Hepatocyte (in vitro differentiated cells): Measurements from ENCODE around the gene SMAP1. TPM values are rescaled to one million over a fixed set of nuclear protein-coding genes. Genes with fewer than 3 reads are reported as not detected.

ENCODE experiments used
- DNase-seq: peaks from one replicate; pipeline ENCODE4 v3.0.0-alpha.2; 2016; ENCODE audit warnings: low spot score
- H2AFZ ChIP-seq: fragments of 200-600 bp; sonication (generic); 2 replicates; pipeline ENCODE4 v1.6.0; 2016; ENCODE audit warnings: antibody characterized with exemption, mild to moderate bottlenecking
- H3K27ac ChIP-seq: fragments of 200-600 bp; sonication (generic); 2 replicates; pipeline ENCODE4 v1.5.1; 2016; ENCODE audit warnings: mild to moderate bottlenecking
- H3K27me3 ChIP-seq: fragments of 200-600 bp; sonication (generic); 2 replicates; pipeline ENCODE4 v1.6.1; 2016
- H3K36me3 ChIP-seq: fragments of 200-600 bp; sonication (generic); replicated peaks from 2 replicates; pipeline ENCODE4 v1.5.1; 2016; ENCODE audit warnings: low read depth; ENCODE audit not compliant: insufficient read depth
- H3K4me1 ChIP-seq: fragments of 200-600 bp; sonication (generic); 2 replicates; pipeline ENCODE4 v1.5.1; 2016; ENCODE audit warnings: mild to moderate bottlenecking, moderate library complexity; ENCODE audit not compliant: insufficient read depth
- H3K4me2 ChIP-seq: fragments of 200-600 bp; sonication (generic); 2 replicates; pipeline ENCODE4 v1.6.0; 2016
- H3K4me3 ChIP-seq: fragments of 200-600 bp; sonication (generic); 2 replicates; pipeline ENCODE4 v1.5.1; 2016; ENCODE audit warnings: mild to moderate bottlenecking
- H3K79me2 ChIP-seq: fragments of 200-600 bp; sonication (generic); 2 replicates; pipeline ENCODE4 v1.6.0; 2017; ENCODE audit warnings: mild to moderate bottlenecking
- H3K9me2 ChIP-seq: fragments of 200-600 bp; sonication (generic); replicated peaks from 2 replicates; pipeline ENCODE4 v1.6.0; 2017; ENCODE audit warnings: mild to moderate bottlenecking; ENCODE audit not compliant: insufficient read depth
- H3K9me3 ChIP-seq: fragments of 200-600 bp; sonication (generic); 2 replicates; pipeline ENCODE4 v1.5.1; 2016; ENCODE audit warnings: low read depth, mild to moderate bottlenecking
- H4K20me1 ChIP-seq: fragments of 200-600 bp; sonication (generic); 2 replicates; pipeline ENCODE4 v1.6.0; 2016; ENCODE audit warnings: mild to moderate bottlenecking; ENCODE audit not compliant: insufficient read depth, poor library complexity, severe bottlenecking
- CTCF ChIP-seq: fragments of 200-600 bp; sonication (generic); IDR thresholded peaks from 2 replicates; pipeline ENCODE4 v1.5.1; 2016; ENCODE audit warnings: antibody characterized with exemption, mild to moderate bottlenecking; ENCODE audit not compliant: poor library complexity
- EZH2 ChIP-seq: fragments of 200-600 bp; sonication (generic); IDR thresholded peaks from 2 replicates; pipeline ENCODE4 v1.6.1; 2016; ENCODE audit warnings: antibody characterized with exemption, mild to moderate bottlenecking, borderline replicate concordance
- EZH2phosphoT487 ChIP-seq: fragments of 200-600 bp; sonication (generic); IDR thresholded peaks from one replicate; pipeline ENCODE4 v1.6.1; 2018; ENCODE audit warnings: antibody characterized with exemption, mild to moderate bottlenecking, low read depth, moderate library complexity; ENCODE audit not compliant: unreplicated experiment, severe bottlenecking
- WGBS: methylation state at CpG from one replicate; pipeline ENCODE4 v1.1.6; 2016; ENCODE audit warnings: low lambda C conversion rate; ENCODE audit errors: missing lambda C conversion rate; 5-methylcytosine and 5-hydroxymethylcytosine counted together
- polyA plus RNA-seq: library from polyadenylated mRNA; unstranded; fragments of >200 nt; fragmentation: Nextera tagmentation; extraction: Ambion mirVana; gene quantifications from 2 replicates; pipeline ENCODE4 v1.2.1, GENCODE V29; 2016
- total RNA-seq: library from RNA; depleted of rRNA; stranded (reverse); fragments of >200 nt; gene quantifications from 2 replicates; pipeline ENCODE4 v1.2.3, GENCODE V29; 2014

SMAP1 gene
- total RNA-seq: 42.4 and 43.1 TPM in 2 replicates
- 28.2 TPM in 2 replicates for polyA plus RNA-seq

- DNase-seq: peak; percentile 96
- Histone ChIP-seq H3K9me3 (no peaks in the 10 kb centered on the region), H4K20me1 (peaks cover 31% of the 10 kb centered on the region), H3K4me3 (peak within 1 kb of the TSS; percentile 93), H3K27ac (peak within 1 kb of the TSS; percentile 97), H2AFZ (peak within 1 kb of the TSS; percentile 94), H3K79me2 (peaks cover 43% of the 10 kb centered on the region), H3K4me1 (peaks cover 23% of the 10 kb centered on the region), H3K27me3 (no peaks in the 10 kb centered on the region), H3K9me2 (no peaks in the 10 kb centered on the region), H3K4me2 (peak within 1 kb of the TSS; percentile 87), H3K36me3 (no peaks in the 10 kb centered on the region)
- WGBS: under 1% methylated on average over 46 of the region's 90 CpGs
- TF ChIP-seq CTCF (no peak), EZH2phosphoT487 (no peak), EZH2 (no peak)
Measured at GRCh38 chr6:70667711-70668498, at the start of gene SMAP1. Gene SMAP1, plus strand, starts transcription at chr6:70667883. Its CDS starts 141 bp downstream, at chr6:70668024.

GRCh38 chr6:70620746-70621145, 46.9 kb upstream of the SMAP1 start:
- no peaks in the 10 kb centered on the region for H3K79me2 ChIP-seq
- no peaks in the 10 kb centered on the region for H4K20me1 ChIP-seq
- H3K4me2 ChIP-seq: no peak overlapping the region
- WGBS: 90% methylated on average over 1 of the region's 1 CpG
- no peaks in the 10 kb centered on the region for H3K27me3 ChIP-seq
- no peak overlapping the region for H3K4me3 ChIP-seq
- no peaks in the 10 kb centered on the region for H3K9me3 ChIP-seq
- H2AFZ ChIP-seq: no peak overlapping the region
- H3K36me3 ChIP-seq: no peaks in the 10 kb centered on the region
- DNase-seq: no peak
- H3K9me2 ChIP-seq: no peaks in the 10 kb centered on the region
- no peak for TF ChIP-seq EZH2
- no peak for TF ChIP-seq EZH2phosphoT487
- TF ChIP-seq CTCF: no peak
- no peak overlapping the region for H3K27ac ChIP-seq
- H3K4me1 ChIP-seq: no peaks in the 10 kb centered on the region

GRCh38 chr6:70622461-70622860, 45.2 kb upstream of the SMAP1 start:
- no peaks in the 10 kb centered on the region for H3K9me2 ChIP-seq
- no peaks in the 10 kb centered on the region for H3K4me1 ChIP-seq
- no peaks in the 10 kb centered on the region for H3K9me3 ChIP-seq
- no peak for TF ChIP-seq EZH2
- TF ChIP-seq CTCF: no peak
- DNase-seq: no peak
- H3K4me2 ChIP-seq: no peak overlapping the region
- H3K27me3 ChIP-seq: no peaks in the 10 kb centered on the region
- no peaks in the 10 kb centered on the region for H3K36me3 ChIP-seq
- H3K79me2 ChIP-seq: no peaks in the 10 kb centered on the region
- no peak overlapping the region for H3K27ac ChIP-seq
- no peaks in the 10 kb centered on the region for H4K20me1 ChIP-seq
- no peak overlapping the region for H2AFZ ChIP-seq
- WGBS: 81% methylated on average over 1 of the region's 1 CpG
- H3K4me3 ChIP-seq: no peak overlapping the region
